Motor neuron (in vitro differentiated cells): ENCODE data around the gene RALGPS2. TPM values are rescaled to one million over a fixed set of nuclear protein-coding genes. Genes with fewer than 3 reads are reported as not detected.

Experiments used
- ATAC-seq, 8 experiments: fragments of 200-7000 bp; cut with Tn5 transposase; replicated peaks in 6 of 8; 2 replicates each; pipeline ENCODE4 v1.8.0; 2021; ENCODE audit warnings: mild to moderate bottlenecking in 8 of 8, moderate library complexity in 8 of 8
- H3K27ac ChIP-seq, 2 donors: fragments of 250-450 bp; sonication (Bioruptor Pico); 2 replicates each; pipeline ENCODE4 v1.9.0; 2021; ENCODE audit warnings: antibody characterized with exemption in 2 of 2, mild to moderate bottlenecking in 2 of 2, moderate library complexity in 1 of 2
- H3K4me1 ChIP-seq, 2 donors: fragments of 250-450 bp; sonication (Bioruptor Pico); replicated peaks in 1 of 2; 2 replicates each; pipeline ENCODE4 v1.6.1; 2021; ENCODE audit warnings: antibody characterized with exemption in 2 of 2, mild to moderate bottlenecking in 2 of 2, moderate library complexity in 1 of 2
- H3K4me3 ChIP-seq, 5 donors: fragments of 250-450 bp; sonication (Bioruptor Pico); 2 replicates each; pipeline ENCODE4 v1.9.0; 2021; ENCODE audit warnings: antibody characterized with exemption in 5 of 5, mild to moderate bottlenecking in 5 of 5, moderate library complexity in 4 of 5
- WGBS, 10 experiments: fragments of 450-650 bp; shearing (Covaris generic); methylation state at CpG; one replicate each; pipeline ENCODE4 v1.0.0; 2022; 5-methylcytosine and 5-hydroxymethylcytosine counted together
- in situ Hi-C, 9 experiments: fragments of 400-800 bp; cut with MboI; loops; one replicate each; pipeline ENCODE4 v1.15.0; 2021; ENCODE audit warnings: low sequenced_read_pairs in 9 of 9, low pct_unique_long_range_greater_than_20kb in 2 of 9; ENCODE audit not compliant: unreplicated experiment in 9 of 9
- total RNA-seq, 8 experiments: library from RNA; unstranded; fragments of 300-600 nt; gene quantifications; 2 replicates each; pipeline versions ENCODE4 v1.2.3 to v1.2.4, GENCODE V29; 2022

The RALGPS2 gene
- total RNA-seq, 8 experiments from 2014 or later = 1.5 to 48.2 (median 23.5) TPM

DNA sequence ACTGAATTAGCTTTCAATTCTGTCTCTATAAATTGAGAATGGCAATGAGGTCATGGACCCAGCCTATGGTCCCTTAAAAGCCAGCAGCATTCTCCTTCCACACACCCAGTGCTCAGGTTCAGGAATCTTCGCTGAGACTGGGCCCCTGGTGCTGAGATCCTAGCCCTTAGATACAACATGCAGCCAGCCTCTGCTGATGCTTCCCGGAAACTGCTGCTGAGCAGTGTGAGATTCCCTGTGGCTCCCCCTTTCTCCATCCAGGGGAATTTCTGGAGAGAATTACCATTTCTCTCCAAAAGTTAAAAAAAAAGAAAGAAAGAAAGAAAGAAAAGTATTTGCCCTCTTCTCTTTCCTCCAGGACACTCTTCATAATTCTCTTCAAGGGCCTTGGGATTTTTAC is 31.7 kb upstream of the RALGPS2 start:
- 0 to 86% (median 58%) methylated on average over 1 to 2 of the region's 2 CpGs; no CpG with 5 or more reads in 3 of the 10 experiments for WGBS, 10 experiments

DNA sequence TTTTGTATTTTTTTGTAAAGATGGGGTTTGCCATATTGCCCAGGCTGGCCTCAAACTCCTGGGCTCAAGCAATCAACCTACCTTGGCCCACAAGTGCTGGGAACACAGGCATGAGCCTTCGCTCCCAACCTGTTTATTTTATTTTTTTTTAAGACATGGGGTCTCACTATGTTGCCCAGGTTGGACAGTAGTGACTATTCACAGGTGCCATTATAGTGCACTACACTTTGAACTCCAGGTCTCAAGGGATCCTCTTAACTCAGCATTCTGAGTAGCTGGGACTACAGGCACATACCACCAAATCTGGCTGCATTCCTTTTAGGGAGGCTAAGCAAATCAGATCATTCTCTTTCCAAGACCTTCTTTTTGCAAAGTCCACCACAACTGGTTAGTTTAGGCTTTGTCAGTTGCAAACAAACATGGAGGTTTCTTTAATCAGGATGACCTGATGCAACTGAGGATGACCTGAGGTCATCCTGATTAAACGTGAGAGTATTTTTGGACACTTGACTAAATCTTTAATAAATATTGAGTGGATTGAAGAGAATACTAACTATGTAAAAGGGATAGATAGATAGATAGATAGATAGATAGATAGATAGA is 30.0 kb upstream of the RALGPS2 start:
- Histone ChIP-seq H3K4me1 (no peaks in the 10 kb centered on the region), H3K4me3 (no peak overlapping the region), H3K27ac (no peak overlapping the region)
- WGBS, 10 experiments = 50 to 100% (median 93%) methylated on average over 1 to 2 of the region's 2 CpGs; no CpG with 5 or more reads in 2 of the 10 experiments
- in situ Hi-C loops = no loop called here
- no peak for ATAC-seq

More for the DNA sequence above, 31.7 kb upstream of the RALGPS2 start:
- H3K27ac ChIP-seq = no peak overlapping the region
- H3K4me3 ChIP-seq = no peak overlapping the region
- peak in 7 of 8 experiments; percentile 27 to 90 (median 40) for ATAC-seq
- H3K4me1 ChIP-seq = no peaks in the 10 kb centered on the region
- in situ Hi-C loops = no loop called here

- ATAC-seq = no peak
- H3K4me1 ChIP-seq = no peaks in the 10 kb centered on the region
- in situ Hi-C loops = no loop called here
- H3K27ac ChIP-seq = no peak overlapping the region
- H3K4me3 ChIP-seq = no peak overlapping the region
- 54 to 91% (median 63%) methylated on average over 1 to 2 of the region's 2 CpGs; no CpG with 5 or more reads in 2 of the 10 experiments for WGBS, 10 experiments
Observed at GRCh38 chr1:178702146-178702545, 22.9 kb upstream of the RALGPS2 start.

DNA sequence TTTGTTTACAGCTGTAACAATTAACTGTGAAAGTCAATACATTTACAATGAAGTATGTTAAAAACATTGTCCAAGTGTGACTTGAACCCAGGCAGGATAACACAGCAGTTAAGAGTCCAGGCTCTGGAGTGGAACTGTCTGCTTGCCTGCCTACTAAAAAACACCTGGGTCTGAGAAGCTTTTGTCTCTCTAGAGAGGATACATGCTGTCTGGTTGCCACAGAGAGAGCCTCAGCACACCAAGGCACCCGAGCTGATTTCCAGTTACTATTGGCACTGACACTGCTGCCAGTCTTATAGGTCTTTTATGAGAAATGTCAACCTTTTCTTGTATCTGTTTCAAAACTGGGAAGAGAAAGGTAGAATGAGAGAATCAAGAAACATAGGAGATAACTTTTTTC is 20.2 kb upstream of the RALGPS2 start:
- peak in 1 of 8 experiments; percentile 90 for ATAC-seq
- in situ Hi-C loops = no loop called here
- Histone ChIP-seq H3K27ac (no peak overlapping the region), H3K4me3 (no peak overlapping the region), H3K4me1 (no peaks in the 10 kb centered on the region)
- 0 to 100% (median 68%) methylated on average over 1 of the region's 1 CpG; no CpG with 5 or more reads in 4 of the 10 experiments for WGBS, 10 experiments

- WGBS, 10 experiments = 35 to 100% (median 83%) methylated on average over 1 to 2 of the region's 2 CpGs; no CpG with 5 or more reads in 1 of the 10 experiments
- Histone ChIP-seq H3K4me1 (no peaks in the 10 kb centered on the region), H3K27ac (no peak overlapping the region), H3K4me3 (no peak overlapping the region)
- peak in 3 of 8 experiments; percentile 30 to 77 (median 71) for ATAC-seq
- in situ Hi-C loops = no loop called here
Observed at GRCh38 chr1:178706432-178706831, 18.6 kb upstream of the RALGPS2 start.

DNA sequence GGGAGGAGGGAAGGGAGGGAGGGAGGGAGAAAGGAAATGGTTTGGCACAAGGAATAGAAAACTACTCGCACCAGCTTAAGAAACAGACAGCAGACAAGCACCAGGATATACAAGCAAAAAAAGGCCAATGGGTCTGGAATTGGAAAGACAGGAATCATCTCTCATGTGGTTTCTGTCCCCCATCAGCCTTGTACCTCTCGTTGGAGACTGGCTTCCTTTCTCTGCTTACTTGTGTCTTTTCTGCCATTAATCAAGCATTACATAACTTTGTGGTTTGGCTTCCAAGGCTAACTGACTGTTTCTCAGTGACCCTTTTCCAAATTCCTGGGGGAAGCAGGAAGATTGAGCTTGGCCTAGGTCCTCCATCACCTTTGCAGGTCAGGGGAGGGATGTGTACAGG is 11.8 kb upstream of the RALGPS2 start:
- ATAC-seq = no peak
- in situ Hi-C loops = no loop called here
- WGBS, 10 experiments = 20 to 86% (median 69%) methylated on average over 1 to 2 of the region's 2 CpGs; no CpG with 5 or more reads in 6 of the 10 experiments
- no peak overlapping the region for H3K4me3 ChIP-seq
- H3K4me1 ChIP-seq = no peaks in the 10 kb centered on the region
- no peak overlapping the region for H3K27ac ChIP-seq

- in situ Hi-C loops = no loop called here
- Histone ChIP-seq H3K4me3 (no peak overlapping the region), H3K27ac (no peak overlapping the region), H3K4me1 (no peaks in the 10 kb centered on the region)
- ATAC-seq = no peak
- 50 to 98% (median 87%) methylated on average over 1 to 4 of the region's 4 CpGs; no CpG with 5 or more reads in 1 of the 10 experiments for WGBS, 10 experiments
Observed at GRCh38 chr1:178714453-178714852, 10.6 kb upstream of the RALGPS2 start.

- in situ Hi-C loops = no loop called here
- ATAC-seq = no peak
- H3K4me3 ChIP-seq = no peak overlapping the region
- no peak overlapping the region for H3K27ac ChIP-seq
- no peaks in the 10 kb centered on the region for H3K4me1 ChIP-seq
Observed at GRCh38 chr1:178716111-178716510, 8.9 kb upstream of the RALGPS2 start.

- H3K27ac ChIP-seq = no peak overlapping the region
- no peak for ATAC-seq
- H3K4me3 ChIP-seq = no peak overlapping the region
- H3K4me1 ChIP-seq = no peaks in the 10 kb centered on the region
- in situ Hi-C loops = no loop called here
- 75 to 100% (median 91%) methylated on average over 1 of the region's 1 CpG; no CpG with 5 or more reads in 4 of the 10 experiments for WGBS, 10 experiments
Observed at GRCh38 chr1:178718520-178718919, 6.5 kb upstream of the RALGPS2 start.

- in situ Hi-C loops = no loop called here
- Histone ChIP-seq H3K27ac (no peak overlapping the region), H3K4me3 (no peak overlapping the region), H3K4me1 (peaks cover 10 to 22% of the 10 kb centered on the region in 2 donors)
- WGBS, 10 experiments = 50 to 100% (median 82%) methylated on average over 1 to 3 of the region's 3 CpGs
- no peak for ATAC-seq
Observed at GRCh38 chr1:178723546-178723945, 1.5 kb upstream of the RALGPS2 start.

GRCh38 chr1:178724376-178724727 is 692 bp upstream of the RALGPS2 start:
- in situ Hi-C loops = no loop called here
- 62 to 100% (median 74%) methylated on average over 1 to 5 of the region's 5 CpGs for WGBS, 10 experiments
- ATAC-seq = no peak
- H3K27ac ChIP-seq = peak overlapping the region; percentile 82 to 84
- peaks cover 10 to 22% of the 10 kb centered on the region in 2 donors for H3K4me1 ChIP-seq
- H3K4me3 ChIP-seq = peak overlapping the region; percentile 80 to 94 (median 87)

GRCh38 chr1:178725466-178726086 is 532 bp downstream of the RALGPS2 start:
- Histone ChIP-seq H3K4me3 (peak overlapping the region; percentile 80 to 94 (median 87)), H3K27ac (peak overlapping the region; percentile 82 to 84), H3K4me1 (peaks cover 10 to 22% of the 10 kb centered on the region in 2 donors)
- in situ Hi-C loops = loop anchor here in 2 of 9 experiments (25.0 kb wide), 2 partner anchors 163 to 413 kb away; no protein-coding TSS in a partner anchor
- peak; percentile 62 to 77 (median 72) for ATAC-seq
- WGBS, 10 experiments = 0% methylated on average over 3 to 4 of the region's 75 CpGs; no CpG with 5 or more reads in 8 of the 10 experiments

DNA sequence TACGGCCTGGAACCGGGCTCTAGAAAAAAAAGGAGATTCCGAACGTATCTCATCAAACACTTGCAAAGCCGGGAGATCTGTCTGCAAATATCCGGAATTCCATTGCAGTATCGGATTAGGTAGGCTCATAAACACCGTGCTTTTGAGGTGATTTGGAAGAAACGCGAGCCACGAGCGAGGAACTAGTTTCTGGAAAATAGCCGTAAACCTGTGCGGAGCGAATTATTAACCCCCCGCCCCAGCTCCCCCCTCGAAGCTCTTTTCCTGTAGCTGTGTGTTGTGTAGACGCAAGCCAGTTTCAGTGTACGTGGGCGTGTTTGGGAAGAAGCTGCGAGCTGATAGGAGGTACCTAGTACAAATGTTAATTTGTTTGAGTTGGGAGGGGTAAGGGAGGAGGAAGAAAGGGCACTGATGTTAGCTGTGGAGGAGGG is 1.1 kb downstream of the RALGPS2 start:
- Histone ChIP-seq H3K4me1 (peaks cover 10 to 22% of the 10 kb centered on the region in 2 donors), H3K4me3 (peak overlapping the region; percentile 80 to 94 (median 87)), H3K27ac (peak overlapping the region; percentile 82 to 84)
- ATAC-seq = peak; percentile 59 to 79 (median 64)
- in situ Hi-C loops = loop anchor here in 2 of 9 experiments (25.0 kb wide), 2 partner anchors 164 to 414 kb away; no protein-coding TSS in a partner anchor
- 0 to 2% (median 0%) methylated on average over 2 to 15 of the region's 21 CpGs; no CpG with 5 or more reads in 1 of the 10 experiments for whole genome bisulfite sequencing, 10 experiments
